Esophagus muscularis mucosa (tissue), 3 donors: Measurements from ENCODE around the gene LIN7B.

ENCODE experiments used
- CTCF ChIP-seq, 3 experiments: fragments of 200-600 bp in 2 of 3; fragments of 450-650 bp in 1 of 3; sonication (generic) in 2 of 3; IDR thresholded peaks; one replicate each; pipeline ENCODE4 v1.5.1; 2017 to 2019; ENCODE audit warnings: antibody characterized with exemption in 3 of 3, mild to moderate bottlenecking in 2 of 3, moderate library complexity in 1 of 3
- POLR2A ChIP-seq: fragments of 450-650 bp; IDR thresholded peaks from one replicate; pipeline ENCODE4 v1.6.1; 2017; ENCODE audit warnings: antibody characterized with exemption, moderate library complexity, mild to moderate bottlenecking, low read depth

DNA sequence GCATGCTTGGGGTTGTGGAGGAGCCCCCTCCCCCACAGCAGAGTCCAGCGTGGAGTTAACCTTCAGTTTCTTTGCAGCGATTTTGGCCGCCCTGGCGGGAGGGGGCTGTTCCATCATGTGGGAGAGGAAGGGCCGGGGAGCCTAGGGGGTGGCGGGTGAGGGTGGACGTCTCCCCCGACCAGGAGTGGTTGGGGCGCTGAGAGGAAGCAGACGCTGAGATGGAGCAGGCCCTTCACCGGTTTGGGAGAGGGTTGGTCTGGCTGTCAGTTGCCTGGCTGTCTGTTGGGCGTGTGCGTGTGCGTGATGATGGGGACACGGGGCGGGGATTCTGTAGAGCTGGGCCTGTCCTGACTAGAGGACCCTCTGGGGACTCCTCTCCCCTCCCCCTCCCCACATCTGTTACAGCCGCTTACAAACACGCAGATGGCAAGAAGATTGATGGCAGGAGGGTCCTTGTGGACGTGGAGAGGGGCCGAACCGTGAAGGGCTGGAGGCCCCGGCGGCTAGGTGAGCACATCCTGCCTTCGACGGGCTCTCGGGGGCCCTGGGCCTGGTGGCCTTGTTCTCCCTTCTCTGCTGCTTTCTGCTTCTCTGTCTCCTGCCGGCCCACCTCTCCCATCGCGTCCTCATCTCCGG lies 9.8 kb upstream of the LIN7B start:
- TF ChIP-seq CTCF (IDR thresholded peaks at IDR 0.05) (no peak), POLR2A (no peak)
